HepG2 (cell line): ENCODE data around the gene BCAN. TPM values are rescaled to one million over a fixed set of nuclear protein-coding genes. Genes with fewer than 3 reads are reported as not detected.

Experiments used
- ADNP ChIP-seq: sonication (generic); formaldehyde crosslinking; IDR thresholded peaks from 2 replicates; pipeline ENCODE4 v1.4.0; 2020; ENCODE audit warnings: missing genetic modification reagents
- ARNT ChIP-seq: fragments of 450-650 bp; IDR thresholded peaks from 2 replicates; pipeline ENCODE4 v1.6.1; 2017
- ARNT2 ChIP-seq: sonication (generic); formaldehyde crosslinking; IDR thresholded peaks from 2 replicates; pipeline ENCODE4 v1.8.0; 2022; ENCODE audit warnings: mild to moderate bottlenecking, low read depth, missing genetic modification reagents, moderate library complexity
- ARNTL ChIP-seq: sonication (generic); formaldehyde crosslinking; IDR thresholded peaks from 2 replicates; pipeline ENCODE4 v1.4.0; 2020; ENCODE audit warnings: mild to moderate bottlenecking, missing genetic modification reagents
- CENPX ChIP-seq: sonication (generic); formaldehyde crosslinking; IDR thresholded peaks from 2 replicates; pipeline ENCODE4 v1.9.0; 2021; ENCODE audit warnings: mild to moderate bottlenecking, missing genetic modification reagents, moderate library complexity
- ELK4 ChIP-seq: sonication (generic); formaldehyde crosslinking; IDR thresholded peaks from 2 replicates; pipeline ENCODE4 v1.9.0; 2021; ENCODE audit warnings: missing genetic modification reagents, borderline replicate concordance
- FOXC1 ChIP-seq: sonication (generic); formaldehyde crosslinking; IDR thresholded peaks from 2 replicates; pipeline ENCODE4 v1.8.0; 2022; ENCODE audit warnings: mild to moderate bottlenecking, missing genetic modification reagents, borderline replicate concordance
- FOXK1 ChIP-seq: sonication (generic); formaldehyde crosslinking; IDR thresholded peaks from 2 replicates; pipeline ENCODE4 v1.4.0; 2020; ENCODE audit warnings: low read depth, missing genetic modification reagents, borderline replicate concordance
- GATAD1 ChIP-seq: IDR thresholded peaks from 2 replicates; pipeline ENCODE4 v1.6.1; 2016; ENCODE audit warnings: missing genetic modification reagents, missing compliant biosample characterization
- HOMEZ ChIP-seq: IDR thresholded peaks from 2 replicates; pipeline ENCODE4 v1.6.1; 2016; ENCODE audit warnings: low read depth
- KDM2A ChIP-seq: sonication (generic); formaldehyde crosslinking; IDR thresholded peaks from 2 replicates; pipeline ENCODE4 v1.4.0; 2020; ENCODE audit warnings: low read depth, missing genetic modification reagents, borderline replicate concordance
- MIER3 ChIP-seq: IDR thresholded peaks from 2 replicates; pipeline ENCODE4 v1.6.1; 2016; ENCODE audit warnings: missing compliant biosample characterization, borderline replicate concordance
- NCOA1 ChIP-seq: sonication (generic); formaldehyde crosslinking; IDR thresholded peaks from 2 replicates; pipeline ENCODE4 v1.9.0; 2021; ENCODE audit warnings: missing genetic modification reagents
- NCOR1 ChIP-seq: fragments of 200-600 bp; sonication (generic); IDR thresholded peaks from 2 replicates; pipeline ENCODE4 v1.7.0; 2017; ENCODE audit warnings: antibody characterized with exemption, low read length, borderline replicate concordance
- NFE2L2 ChIP-seq: fragments of 150-350 bp; IDR thresholded peaks from 2 replicates; pipeline ENCODE4 v1.6.1; 2014; ENCODE audit warnings: low read length
- PHF21A ChIP-seq: sonication (generic); formaldehyde crosslinking; IDR thresholded peaks from 2 replicates; pipeline ENCODE4 v1.5.0; 2020; ENCODE audit warnings: mild to moderate bottlenecking, missing genetic modification reagents
- POLR2A ChIP-seq, 2 experiments: IDR thresholded peaks; 2 replicates each; pipeline ENCODE4 v1.6.1; 2011; ENCODE audit warnings: low read depth in 2 of 2, low read length in 2 of 2, mild to moderate bottlenecking in 1 of 2, moderate library complexity in 1 of 2; ENCODE audit not compliant: insufficient read depth in 1 of 2
- SIX1 ChIP-seq: sonication (generic); formaldehyde crosslinking; IDR thresholded peaks from 2 replicates; pipeline ENCODE4 v1.4.0; 2020; ENCODE audit warnings: missing genetic modification reagents, borderline replicate concordance
- SNRNP70 ChIP-seq: fragments of 200-400 bp; formaldehyde crosslinking; IDR thresholded peaks from 2 replicates; pipeline ENCODE4 v1.6.1; 2017; ENCODE audit warnings: mild to moderate bottlenecking, low read depth, low read length, moderate library complexity
- TEAD3 ChIP-seq: optimal IDR thresholded peaks from 2 replicates; pipeline ENCODE3; 2016; ENCODE audit warnings: borderline replicate concordance
- ZNF20 ChIP-seq: sonication (generic); formaldehyde crosslinking; IDR thresholded peaks from 2 replicates; pipeline ENCODE4 v1.4.0; 2020; ENCODE audit warnings: mild to moderate bottlenecking, moderate library complexity, missing genetic modification reagents
- ZNF460 ChIP-seq: sonication (generic); formaldehyde crosslinking; IDR thresholded peaks from 2 replicates; pipeline ENCODE4 v1.5.1; 2020; ENCODE audit warnings: missing genetic modification reagents, mild to moderate bottlenecking, borderline replicate concordance
- ZNF501 ChIP-seq: sonication (generic); formaldehyde crosslinking; IDR thresholded peaks from 2 replicates; pipeline ENCODE4 v1.5.1; 2020; ENCODE audit warnings: mild to moderate bottlenecking, moderate library complexity, missing genetic modification reagents
- ZNF629 ChIP-seq: sonication (generic); formaldehyde crosslinking; conservative IDR thresholded peaks from 2 replicates; pipeline ENCODE4 v1.5.0; 2020; ENCODE audit warnings: missing genetic modification reagents
- polyA plus RNA-seq, 8 experiments: library from polyadenylated mRNA; depleted of rRNA in 3 of 8; stranded (reverse) in 7 of 8; unstranded in 1 of 8; fragments of >200 nt; fragmentation: Illumina TruSeq in 4 of 8; extraction: Trizol in 4 of 8; gene quantifications; 2 replicates each; pipeline versions ENCODE4 v1.2.1 to v1.2.3, GENCODE V29; 2011 to 2016; ENCODE audit warnings: low read depth in 4 of 8, missing spikeins in 1 of 8, mixed read lengths in 1 of 8; ENCODE audit not compliant: insufficient read depth in 1 of 8
- total RNA-seq, 5 experiments: library from RNA; depleted of rRNA; stranded (reverse); fragments of >200 nt; fragmentation: Illumina TruSeq; extraction: Trizol; gene quantifications; 2 replicates each; pipeline ENCODE4 v1.2.3, GENCODE V29; 2016; ENCODE audit warnings: low read depth in 1 of 5
- TF ChIP-seq, protein P1 (sequence below): sonication (generic); formaldehyde crosslinking; IDR thresholded peaks from 2 replicates; pipeline ENCODE4 v1.9.0; 2021; ENCODE audit warnings: missing genetic modification reagents, borderline replicate concordance
- TF ChIP-seq, protein P2 (sequence below): sonication (generic); formaldehyde crosslinking; IDR thresholded peaks from 2 replicates; pipeline ENCODE4 v1.8.1; 2023; ENCODE audit warnings: mild to moderate bottlenecking, missing genetic modification reagents

BCAN gene
- total and polyA plus RNA-seq, 2 of the 13 experiments (the other 11 are each of a cell fraction or from before 2014, with no cell fraction given), result not detected

DNA sequence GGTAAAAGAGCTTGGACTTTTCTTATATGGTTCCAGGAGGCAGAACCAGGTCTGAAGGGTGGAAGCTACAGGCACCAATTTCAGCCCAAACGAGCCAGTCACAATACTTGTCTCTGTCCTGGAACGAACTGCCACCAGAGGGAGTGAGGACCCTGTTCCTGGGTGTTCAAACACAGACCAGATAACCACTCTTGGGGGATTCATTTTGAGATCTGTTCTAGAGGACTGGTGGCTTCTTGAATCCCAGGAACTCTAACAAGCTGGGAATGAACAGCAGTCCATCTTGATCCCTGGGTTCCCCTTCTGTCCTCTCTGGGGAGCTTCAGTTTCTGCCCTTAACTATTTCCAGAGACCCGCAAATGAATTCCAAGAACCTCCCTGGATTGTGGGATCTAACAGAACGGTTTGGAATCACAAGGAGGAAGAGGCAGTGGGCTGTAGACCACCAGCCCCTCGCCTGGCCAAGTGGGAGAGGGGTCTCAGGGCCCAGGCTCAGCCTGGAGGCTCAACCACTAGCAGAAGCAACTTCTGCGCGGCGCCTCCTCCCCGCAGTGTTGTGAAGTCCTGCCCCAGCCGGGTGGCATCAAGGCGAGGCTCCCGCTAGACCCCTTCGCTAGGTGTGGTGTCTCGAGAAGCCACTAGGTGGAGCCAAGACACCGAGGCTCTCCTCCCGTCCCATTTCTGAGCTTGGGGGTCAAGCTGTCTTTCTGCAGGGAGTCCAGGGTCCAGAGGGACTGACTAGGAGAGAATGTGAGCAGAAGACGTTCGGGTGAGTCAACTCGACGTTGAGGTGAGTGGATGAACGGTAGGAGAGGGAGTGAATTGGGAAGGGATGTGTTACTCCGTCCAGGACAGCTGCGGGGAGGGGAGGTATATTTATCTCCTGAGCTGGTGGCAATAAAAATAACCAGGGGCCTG is 47.4 kb downstream of the BCAN start (continued):
- TF ChIP-seq KDM2A (peak; percentile 71; the same call in 1 of the 2 replicates), ZNF20 (CRISPR knock-in tag) (no peak), ARNT2 (CRISPR knock-in tag) (0 out of 2 replicates have a peak, but pooled peaks have one; percentile 15), ZNF501 (CRISPR knock-in tag) (peak; percentile 81), MIER3 (CRISPR knock-in tag) (peak; percentile 53; the same call in 1 of the 2 replicates), NCOR1 (no peak), ARNTL (CRISPR knock-in tag) (no peak), FOXK1 (peak; percentile 14; the same call in 1 of the 2 replicates), FOXC1 (CRISPR knock-in tag) (no peak), GATAD1 (CRISPR knock-in tag) (peak; percentile 51), NCOA1 (CRISPR knock-in tag) (no peak), PHF21A (CRISPR knock-in tag) (0 out of 2 replicates have a peak, but pooled peaks have one; percentile 24), ZNF460 (CRISPR knock-in tag) (no peak), NFE2L2 (no peak), CENPX (CRISPR knock-in tag) (no peak), POLR2A (IDR thresholded peaks at IDR 0.05; ENCODE audit: insufficient read depth in 1 of 2, low read depth in 2 of 2, low read length in 2 of 2) (no peak), SNRNP70 (no peak), ZNF629 (CRISPR knock-in tag) (no peak), SIX1 (CRISPR knock-in tag) (no peak), ADNP (CRISPR knock-in tag) (no peak), ARNT (no peak), ELK4 (no peak), TEAD3 (CRISPR knock-in tag) (peak; percentile 39), HOMEZ (CRISPR knock-in tag) (no peak)
- TF ChIP-seq, protein P1, sequence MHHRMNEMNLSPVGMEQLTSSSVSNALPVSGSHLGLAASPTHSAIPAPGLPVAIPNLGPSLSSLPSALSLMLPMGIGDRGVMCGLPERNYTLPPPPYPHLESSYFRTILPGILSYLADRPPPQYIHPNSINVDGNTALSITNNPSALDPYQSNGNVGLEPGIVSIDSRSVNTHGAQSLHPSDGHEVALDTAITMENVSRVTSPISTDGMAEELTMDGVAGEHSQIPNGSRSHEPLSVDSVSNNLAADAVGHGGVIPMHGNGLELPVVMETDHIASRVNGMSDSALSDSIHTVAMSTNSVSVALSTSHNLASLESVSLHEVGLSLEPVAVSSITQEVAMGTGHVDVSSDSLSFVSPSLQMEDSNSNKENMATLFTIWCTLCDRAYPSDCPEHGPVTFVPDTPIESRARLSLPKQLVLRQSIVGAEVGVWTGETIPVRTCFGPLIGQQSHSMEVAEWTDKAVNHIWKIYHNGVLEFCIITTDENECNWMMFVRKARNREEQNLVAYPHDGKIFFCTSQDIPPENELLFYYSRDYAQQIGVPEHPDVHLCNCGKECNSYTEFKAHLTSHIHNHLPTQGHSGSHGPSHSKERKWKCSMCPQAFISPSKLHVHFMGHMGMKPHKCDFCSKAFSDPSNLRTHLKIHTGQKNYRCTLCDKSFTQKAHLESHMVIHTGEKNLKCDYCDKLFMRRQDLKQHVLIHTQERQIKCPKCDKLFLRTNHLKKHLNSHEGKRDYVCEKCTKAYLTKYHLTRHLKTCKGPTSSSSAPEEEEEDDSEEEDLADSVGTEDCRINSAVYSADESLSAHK (CRISPR knock-in tag), result no peak
- TF ChIP-seq, protein P2, sequence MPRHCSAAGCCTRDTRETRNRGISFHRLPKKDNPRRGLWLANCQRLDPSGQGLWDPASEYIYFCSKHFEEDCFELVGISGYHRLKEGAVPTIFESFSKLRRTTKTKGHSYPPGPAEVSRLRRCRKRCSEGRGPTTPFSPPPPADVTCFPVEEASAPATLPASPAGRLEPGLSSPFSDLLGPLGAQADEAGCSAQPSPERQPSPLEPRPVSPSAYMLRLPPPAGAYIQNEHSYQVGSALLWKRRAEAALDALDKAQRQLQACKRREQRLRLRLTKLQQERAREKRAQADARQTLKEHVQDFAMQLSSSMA (CRISPR knock-in tag), result no peak
